Activated CD4-positive, alpha-beta T cell treated with anti-CD3 and anti-CD28 coated beads, Interleukin-2, amount 10 ng/mL, durations not matched to agents 24 days and 14 days (primary cell): ENCODE results near the gene CACNB4. TPM values are rescaled to one million over a fixed set of nuclear protein-coding genes. Genes with fewer than 3 reads are reported as not detected.
"Not testable (repeated sequence)": the region's sequence is repeated elsewhere in the genome, so short reads cannot be mapped to it uniquely, and the experiment has no call there.

ENCODE experiments used
- DNase-seq: peaks from one replicate; pipeline ENCODE4 v3.0.0; 2022
- H3K27ac Mint-ChIP-seq: one replicate; pipeline ENCODE4 v1.8.0; 2022; ENCODE audit warnings: mild to moderate bottlenecking, mixed read lengths
- H3K27me3 Mint-ChIP-seq: one replicate; pipeline ENCODE4 v1.8.0; 2022; ENCODE audit warnings: mixed read lengths
- H3K36me3 Mint-ChIP-seq: one replicate; pipeline ENCODE4 v1.8.0; 2022; ENCODE audit warnings: low read depth, mild to moderate bottlenecking, mixed read lengths
- H3K4me1 Mint-ChIP-seq: one replicate; pipeline ENCODE4 v1.8.0; 2021; ENCODE audit warnings: mixed read lengths
- H3K4me3 Mint-ChIP-seq: one replicate; pipeline ENCODE4 v1.8.0; 2022; ENCODE audit warnings: mild to moderate bottlenecking, moderate library complexity, mixed read lengths
- H3K9me3 Mint-ChIP-seq: one replicate; pipeline ENCODE4 v1.8.0; 2021; ENCODE audit warnings: mixed read lengths
- intact Hi-C: fragments of 100-400 bp; cut with micrococcal nuclease; formaldehyde crosslinking; loops from one replicate; pipeline ENCODE4 v1.15.1; 2023
- total RNA-seq: library from RNA; stranded (reverse); gene quantifications from 2 replicates; pipeline ENCODE4 v1.2.3, GENCODE V29; 2022

CACNB4 gene
- total RNA-seq, 1 donor from 2014 or later, result 0.19 TPM

DNA sequence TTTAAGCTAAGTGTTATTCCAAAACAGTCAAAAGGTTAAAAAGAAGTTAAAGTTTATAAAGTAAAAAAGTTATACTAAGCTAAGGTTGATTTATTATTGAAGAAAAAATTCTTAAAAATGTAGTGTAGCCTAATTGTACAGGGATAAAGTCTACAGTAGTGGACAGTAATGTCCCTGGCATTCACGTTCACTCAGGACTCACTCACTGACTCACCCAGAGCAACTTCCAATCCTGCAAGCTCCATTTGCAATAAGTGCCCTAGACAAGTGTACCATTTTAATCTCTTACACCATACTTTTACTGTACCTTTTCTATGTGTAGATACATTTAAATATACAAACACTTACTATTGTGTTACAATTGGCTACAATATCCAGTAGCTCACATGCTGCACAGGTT lies 86.1 kb downstream of the CACNB4 start:
- DNase-seq, result no peak
- H3K4me1 Mint-ChIP-seq, result no peaks in the 10 kb centered on the region
- no peaks in the 10 kb centered on the region for H3K9me3 Mint-ChIP-seq
- no peak overlapping the region for H3K4me3 Mint-ChIP-seq
- H3K36me3 Mint-ChIP-seq, result no peaks in the 10 kb centered on the region
- H3K27me3 Mint-ChIP-seq, result peaks cover 6% of the 10 kb centered on the region
- intact Hi-C loops, result no loop called here
- H3K27ac Mint-ChIP-seq, result no peak overlapping the region

DNA sequence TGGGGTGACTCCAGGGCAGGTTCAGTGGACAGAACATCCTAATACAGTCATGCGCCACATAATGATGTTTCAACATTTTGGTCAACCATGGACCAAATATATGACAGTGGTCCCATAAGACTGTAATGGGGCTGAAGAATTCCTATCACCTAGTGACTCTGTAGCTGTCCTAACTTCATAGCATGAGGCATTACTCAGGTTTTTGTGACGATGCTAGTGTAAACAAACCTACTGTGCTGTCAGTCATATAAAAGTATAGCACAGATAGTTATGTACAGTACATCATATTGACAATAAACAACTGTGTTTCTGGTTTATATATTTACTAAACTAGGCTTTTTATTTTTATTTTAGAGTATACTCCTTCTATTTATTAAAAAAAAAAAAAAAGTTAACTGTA lies 87.1 kb downstream of the CACNB4 start:
- intact Hi-C loops, result no loop called here
- Mint-ChIP-seq H3K27ac (no peak overlapping the region), H3K4me1 (no peaks in the 10 kb centered on the region), H3K36me3 (no peaks in the 10 kb centered on the region), H3K9me3 (no peaks in the 10 kb centered on the region), H3K27me3 (peaks cover 6% of the 10 kb centered on the region), H3K4me3 (no peak overlapping the region)
- no peak for DNase-seq

DNA sequence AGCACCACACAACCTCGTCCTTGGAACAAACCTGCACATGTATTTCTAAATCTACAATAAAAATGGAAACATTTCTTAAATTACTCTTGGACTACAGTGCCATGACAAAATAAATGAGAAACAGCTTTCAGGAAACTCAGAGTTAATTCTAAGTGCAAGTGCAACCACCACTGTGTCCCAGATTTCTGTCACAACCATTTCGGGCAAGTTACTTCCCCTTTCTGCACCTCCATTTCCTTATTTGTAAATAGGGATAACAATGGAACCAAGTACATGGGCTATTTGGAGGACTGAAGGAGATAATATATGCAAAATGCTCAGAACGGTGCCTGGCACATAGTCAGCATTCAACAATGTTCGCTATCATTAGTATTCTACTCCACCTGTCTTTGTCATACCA lies 93.2 kb downstream of the CACNB4 start:
- no peak for DNase-seq
- Mint-ChIP-seq H3K27ac (no peak overlapping the region), H3K4me3 (no peak overlapping the region), H3K27me3 (peaks cover 10% of the 10 kb centered on the region), H3K9me3 (no peaks in the 10 kb centered on the region), H3K4me1 (peaks cover 9% of the 10 kb centered on the region), H3K36me3 (no peaks in the 10 kb centered on the region)
- intact Hi-C loops, result no loop called here

GRCh38 chr2:152003283-152003682 lies 95.6 kb downstream of the CACNB4 start:
- H3K27me3 Mint-ChIP-seq, H3K4me3 Mint-ChIP-seq, H3K27ac Mint-ChIP-seq, H3K36me3 Mint-ChIP-seq, H3K9me3 Mint-ChIP-seq, H3K4me1 Mint-ChIP-seq, DNase-seq: not testable (repeated sequence)
- intact Hi-C loops, result loop anchor here (5.0 kb wide), 1 partner anchor 176 kb away; the partner anchor contains the start of gene ARL5A

DNA sequence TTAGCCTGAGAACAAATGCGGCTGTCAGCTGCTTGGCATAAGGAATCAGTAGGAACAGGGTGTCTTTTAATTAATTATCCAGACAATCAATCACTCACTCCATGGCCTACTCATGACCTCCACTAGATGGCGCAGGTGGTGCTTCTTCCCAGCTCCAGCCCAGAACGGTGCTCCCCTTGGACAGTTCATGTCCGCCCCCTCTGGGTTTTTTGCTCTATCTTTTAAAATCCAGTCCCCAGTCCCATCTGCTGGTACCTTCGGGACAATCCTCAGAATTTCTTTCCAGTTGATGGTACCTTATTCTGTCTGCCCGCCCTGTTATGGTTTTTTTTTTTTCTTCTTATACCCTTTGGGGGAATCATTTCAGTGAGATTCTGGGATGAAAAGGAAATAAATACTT lies 99.8 kb downstream of the CACNB4 start:
- no peak overlapping the region for H3K27ac Mint-ChIP-seq
- H3K4me1 Mint-ChIP-seq, result peaks cover under 1% of the 10 kb centered on the region
- peak; percentile 77 for DNase-seq
- H3K4me3 Mint-ChIP-seq, result no peak overlapping the region
- H3K36me3 Mint-ChIP-seq, result no peaks in the 10 kb centered on the region
- intact Hi-C loops, result loop anchor here (1.0 kb wide), 1 partner anchor 26 kb away; no protein-coding TSS in a partner anchor
- H3K27me3 Mint-ChIP-seq, result peaks cover 2% of the 10 kb centered on the region
- no peaks in the 10 kb centered on the region for H3K9me3 Mint-ChIP-seq

- Mint-ChIP-seq H3K27me3 (peaks cover 2% of the 10 kb centered on the region), H3K36me3 (no peaks in the 10 kb centered on the region), H3K4me3 (no peak overlapping the region), H3K27ac (no peak overlapping the region), H3K9me3 (no peaks in the 10 kb centered on the region), H3K4me1 (no peaks in the 10 kb centered on the region)
- intact Hi-C loops, result no loop called here
- DNase-seq, result no peak
These were observed 102.4 kb downstream of the CACNB4 start for GRCh38 chr2:151996243-151997003.

DNA sequence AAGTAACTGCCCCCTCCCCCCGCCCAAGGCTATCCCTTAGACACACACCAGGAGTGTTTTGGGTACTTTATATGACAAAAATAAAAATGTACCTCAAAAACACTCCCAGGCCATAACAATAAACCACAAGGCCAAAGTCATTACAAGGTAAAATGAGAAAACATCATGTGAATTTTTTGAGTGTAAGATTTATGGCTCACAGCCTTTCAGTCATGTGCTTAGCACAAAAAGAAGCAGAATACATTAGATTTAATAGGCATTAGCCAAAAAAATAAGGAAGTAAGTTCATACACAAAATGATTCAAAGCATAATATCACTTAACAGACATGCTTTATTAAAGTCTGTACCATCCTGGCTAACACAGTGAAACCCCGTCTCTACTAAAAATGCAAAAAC lies 103.7 kb downstream of the CACNB4 start:
- Mint-ChIP-seq H3K4me1 (no peaks in the 10 kb centered on the region), H3K9me3 (no peaks in the 10 kb centered on the region), H3K4me3 (no peak overlapping the region), H3K27me3 (peaks cover 2% of the 10 kb centered on the region), H3K36me3 (no peaks in the 10 kb centered on the region), H3K27ac (no peak overlapping the region)
- DNase-seq, result no peak
- intact Hi-C loops, result no loop called here

GRCh38 chr2:151994178-151994577 lies 104.7 kb downstream of the CACNB4 start:
- H3K9me3 Mint-ChIP-seq, H3K27ac Mint-ChIP-seq, H3K4me3 Mint-ChIP-seq, H3K4me1 Mint-ChIP-seq, H3K36me3 Mint-ChIP-seq, H3K27me3 Mint-ChIP-seq, DNase-seq, intact Hi-C loops: not testable (repeated sequence)

GRCh38 chr2:151991010-151991409 lies 107.8 kb downstream of the CACNB4 start:
- H3K4me1 Mint-ChIP-seq, result no peaks in the 10 kb centered on the region
- peaks cover under 1% of the 10 kb centered on the region for H3K27me3 Mint-ChIP-seq
- no peaks in the 10 kb centered on the region for H3K9me3 Mint-ChIP-seq
- no peak for DNase-seq
- no peaks in the 10 kb centered on the region for H3K36me3 Mint-ChIP-seq
- no peak overlapping the region for H3K4me3 Mint-ChIP-seq
- no peak overlapping the region for H3K27ac Mint-ChIP-seq
- intact Hi-C loops, result no loop called here

- no peak overlapping the region for H3K27ac Mint-ChIP-seq
- intact Hi-C loops, result no loop called here
These were observed 109.5 kb downstream of the CACNB4 start for GRCh38 chr2:151989378-151989777.

GRCh38 chr2:151987484-151987883 lies 111.4 kb downstream of the CACNB4 start:
- Mint-ChIP-seq H3K4me3 (no peak overlapping the region), H3K36me3 (no peaks in the 10 kb centered on the region), H3K27ac (no peak overlapping the region), H3K27me3 (no peaks in the 10 kb centered on the region), H3K9me3 (no peaks in the 10 kb centered on the region), H3K4me1 (no peaks in the 10 kb centered on the region)
- no peak for DNase-seq
- intact Hi-C loops, result no loop called here

More at GRCh38 chr2:151989378-151989777, 109.5 kb downstream of the CACNB4 start:
- no peak for DNase-seq
- H3K36me3 Mint-ChIP-seq, result no peaks in the 10 kb centered on the region
- no peak overlapping the region for H3K4me3 Mint-ChIP-seq
- no peaks in the 10 kb centered on the region for H3K27me3 Mint-ChIP-seq
- H3K9me3 Mint-ChIP-seq, result no peaks in the 10 kb centered on the region
- no peaks in the 10 kb centered on the region for H3K4me1 Mint-ChIP-seq

DNA sequence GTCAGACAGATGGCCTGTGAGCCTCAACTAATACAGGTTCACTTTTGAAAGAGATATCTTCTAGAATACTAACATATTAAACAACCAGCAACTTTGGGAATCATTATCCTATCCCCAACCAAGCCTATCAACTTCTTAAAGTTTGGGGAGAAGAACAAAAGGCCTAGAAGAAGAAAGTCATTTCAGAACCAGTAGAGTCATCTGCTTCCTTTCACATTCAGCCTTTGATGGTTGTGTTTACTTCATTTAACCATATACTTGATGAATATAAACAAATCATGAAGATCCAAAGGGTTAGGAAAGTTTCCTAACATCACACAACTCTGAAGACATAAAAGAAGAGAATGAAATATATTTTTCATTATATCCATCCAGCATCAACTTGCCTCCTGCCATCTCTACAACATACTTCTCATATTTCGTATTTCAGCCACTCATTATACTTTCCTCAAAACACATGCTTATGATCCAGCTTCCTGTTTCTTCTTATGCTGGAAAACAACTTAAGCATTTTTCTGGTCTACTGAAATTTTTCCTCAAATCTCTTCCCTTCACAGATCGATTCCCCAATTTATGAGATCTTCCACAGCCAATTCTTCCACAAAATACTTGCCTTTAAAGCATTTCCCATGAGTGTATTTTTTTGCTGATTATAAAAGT lies 114.3 kb downstream of the CACNB4 start:
- no peaks in the 10 kb centered on the region for H3K9me3 Mint-ChIP-seq
- no peaks in the 10 kb centered on the region for H3K4me1 Mint-ChIP-seq
- no peak overlapping the region for H3K4me3 Mint-ChIP-seq
- H3K27ac Mint-ChIP-seq, result no peak overlapping the region
- no peaks in the 10 kb centered on the region for H3K36me3 Mint-ChIP-seq
- no peak for DNase-seq
- H3K27me3 Mint-ChIP-seq, result no peaks in the 10 kb centered on the region
- intact Hi-C loops, result no loop called here

- Mint-ChIP-seq H3K36me3 (peaks cover 1% of the 10 kb centered on the region), H3K9me3 (peaks cover 3% of the 10 kb centered on the region), H3K27ac (no peak overlapping the region), H3K4me3 (no peak overlapping the region), H3K4me1 (no peaks in the 10 kb centered on the region), H3K27me3 (peaks cover 2% of the 10 kb centered on the region)
- DNase-seq, result no peak
- intact Hi-C loops, result no loop called here
These were observed 115.6 kb downstream of the CACNB4 start for GRCh38 chr2:151983221-151983620.

DNA sequence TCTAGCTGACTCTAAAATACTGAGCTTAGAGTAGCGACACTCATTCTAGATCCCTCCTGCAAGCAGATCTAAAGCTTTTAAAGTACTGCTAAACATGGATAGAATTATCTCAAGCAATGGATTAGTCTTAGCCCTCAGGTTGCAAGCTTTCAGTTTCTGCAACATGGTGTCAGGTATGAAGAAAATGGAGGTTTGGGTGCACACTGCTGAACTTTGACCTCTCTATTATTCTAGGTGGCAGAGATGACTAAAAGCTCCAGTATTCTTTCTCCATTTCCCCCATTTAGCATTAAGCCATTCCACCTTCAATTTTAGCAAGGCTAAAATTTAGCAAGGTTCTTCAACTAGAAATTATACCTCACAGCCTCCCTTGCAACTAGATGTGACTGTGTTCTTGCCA lies 117.0 kb downstream of the CACNB4 start:
- intact Hi-C loops, result no loop called here
- Mint-ChIP-seq H3K4me1 (peaks cover 5% of the 10 kb centered on the region), H3K36me3 (peaks cover 1% of the 10 kb centered on the region), H3K9me3 (peaks cover 3% of the 10 kb centered on the region), H3K4me3 (no peak overlapping the region), H3K27ac (no peak overlapping the region), H3K27me3 (peaks cover 2% of the 10 kb centered on the region)
- DNase-seq, result no peak
